ENCODE results near the gene HYI.

Gene HYI

DNA sequence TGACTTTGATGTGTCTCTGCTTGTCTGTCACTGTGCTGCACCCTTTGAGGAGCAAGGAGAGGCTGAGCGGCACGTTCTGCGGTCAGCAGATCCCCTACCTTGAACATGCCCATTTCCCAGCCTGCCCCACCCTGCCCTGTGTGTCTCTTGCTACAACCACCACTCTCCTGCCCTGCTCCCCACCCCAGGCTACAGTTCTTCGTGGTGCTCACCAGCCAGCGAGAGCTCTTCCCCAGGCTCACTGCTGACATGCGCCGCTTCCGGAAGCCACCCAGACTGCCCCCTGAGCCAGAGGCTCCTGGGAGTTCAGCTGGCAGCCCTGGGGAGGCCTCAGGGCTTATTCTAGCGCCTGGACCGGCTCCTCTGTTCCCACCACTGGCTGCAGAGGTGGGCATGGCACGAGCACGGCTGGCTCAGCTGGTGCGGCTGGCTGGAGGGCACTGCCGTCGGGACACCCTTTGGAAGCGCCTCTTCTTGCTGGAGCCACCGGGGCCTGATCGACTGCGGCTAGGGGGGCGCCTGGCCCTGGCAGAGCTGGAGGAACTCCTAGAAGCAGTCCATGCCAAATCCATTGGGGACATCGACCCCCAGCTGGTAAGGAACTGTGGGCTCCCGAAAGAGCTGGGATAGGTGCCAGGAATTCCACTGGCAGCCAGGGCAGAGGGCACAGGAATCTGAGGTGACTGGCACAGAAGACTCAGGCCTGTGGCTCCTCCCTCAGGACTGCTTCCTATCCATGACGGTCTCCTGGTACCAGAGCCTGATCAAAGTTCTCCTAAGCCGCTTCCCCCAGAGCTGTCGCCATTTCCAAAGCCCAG, 5.6 kb downstream of the HYI start:
- TF ChIP-seq CTCF (conservative IDR thresholded peaks at IDR 0.05; ENCODE audit: low read depth): no peak
- H3K27ac ChIP-seq: peak overlapping the region; percentile 98
- ChIA-PET POLR2A (ENCODE audit: low non-redundant PET) (no interaction called here), CTCF (interaction anchor here (0.6 to 0.9 kb wide), 3 partner anchors 9 to 1363 kb away, joined by 3 to 4 read pairs (median 4); no protein-coding TSS in a partner anchor)
- DNase-seq (ENCODE audit: low spot score): no peak

DNA sequence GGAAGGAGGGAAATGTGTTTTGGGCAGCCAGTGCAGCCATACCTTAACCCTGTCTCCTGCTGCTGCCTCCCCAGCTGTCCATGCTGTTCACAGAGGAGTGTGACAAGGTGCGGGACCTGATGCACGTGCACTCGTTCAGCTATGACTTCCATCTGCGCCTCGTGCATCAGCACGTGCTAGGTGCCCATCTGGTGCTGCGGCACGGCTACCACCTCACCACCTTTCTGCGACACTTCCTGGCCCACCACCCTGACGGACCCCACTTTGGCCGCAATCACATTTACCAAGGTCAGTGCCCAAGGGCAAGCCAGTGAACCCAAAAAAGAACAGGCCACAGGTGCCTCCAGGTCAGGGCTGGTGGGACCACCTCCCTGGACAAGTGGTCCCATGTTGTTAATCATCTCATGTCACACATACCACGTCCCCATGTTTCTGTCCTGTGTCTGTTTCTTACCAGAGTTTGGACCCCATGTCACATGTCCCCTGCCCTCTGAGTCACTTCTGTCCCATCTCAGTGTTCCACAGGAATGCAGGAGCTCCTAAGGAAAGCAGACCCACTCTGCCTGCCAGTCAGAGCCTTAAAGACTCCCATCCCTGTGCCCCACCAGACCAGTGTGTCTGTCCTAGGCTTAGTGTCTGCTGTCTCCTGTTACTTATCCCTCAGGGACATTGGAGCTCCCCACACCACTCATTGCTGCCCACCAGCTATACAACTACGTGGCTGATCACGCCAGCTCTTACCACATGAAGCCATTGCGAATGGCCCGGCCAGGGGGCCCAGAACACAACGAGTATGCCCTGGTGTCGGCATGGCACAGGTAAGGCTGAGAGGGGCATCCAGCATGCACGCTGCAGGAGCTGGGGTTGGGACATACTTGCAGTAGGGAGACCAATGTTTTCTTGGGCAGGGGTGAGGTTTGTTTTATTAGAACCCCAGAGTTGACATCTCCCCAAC, 6.6 kb downstream of the HYI start:
- no peak for TF ChIP-seq CTCF (conservative IDR thresholded peaks at IDR 0.05; ENCODE audit: low read depth)
- ChIA-PET POLR2A (ENCODE audit: low non-redundant PET) (interaction anchor here (0.6 kb wide), 1 partner anchor 432 kb away, joined by 3 read pairs; no protein-coding TSS in a partner anchor), CTCF (no interaction called here)
- no peak for DNase-seq (ENCODE audit: low spot score)
- H3K27ac ChIP-seq: peak overlapping the region; percentile 98

DNA sequence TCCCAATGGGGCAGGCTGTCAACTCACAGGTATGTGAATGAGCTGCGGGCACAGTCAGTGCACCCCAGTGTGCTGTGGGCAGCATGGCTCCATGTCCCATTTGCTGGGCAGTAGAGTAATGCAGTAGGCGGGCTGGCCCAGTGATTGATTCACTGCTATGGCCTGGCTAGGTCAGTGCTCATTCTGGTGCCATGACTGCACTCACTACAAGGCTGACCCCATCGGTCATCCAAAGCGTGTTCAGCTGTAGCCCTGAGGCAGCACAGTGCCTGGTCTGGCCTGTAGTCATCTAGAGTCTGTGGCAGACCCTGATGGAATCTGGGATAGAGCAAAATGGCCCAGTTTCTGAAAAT, 7.4 kb downstream of the HYI start:
- POLR2A ChIA-PET (ENCODE audit: low non-redundant PET): interaction anchor here (0.6 kb wide), 1 partner anchor 433 kb away, joined by 3 read pairs; no protein-coding TSS in a partner anchor
- CTCF ChIA-PET: no interaction called here
- no peak for DNase-seq (ENCODE audit: low spot score)
- H3K27ac ChIP-seq: peak overlapping the region; percentile 98
- no peak for TF ChIP-seq CTCF (conservative IDR thresholded peaks at IDR 0.05; ENCODE audit: low read depth)

GRCh38 chr1:43445606-43446387, 7.9 kb downstream of the HYI start:
- peak overlapping the region; percentile 98 for H3K27ac ChIP-seq
- no peak for DNase-seq (ENCODE audit: low spot score)
- TF ChIP-seq CTCF (conservative IDR thresholded peaks at IDR 0.05; ENCODE audit: low read depth): no peak
- ChIA-PET POLR2A (ENCODE audit: low non-redundant PET) (no interaction called here), CTCF (no interaction called here)

- POLR2A ChIA-PET (ENCODE audit: low non-redundant PET): no interaction called here
Observed at GRCh38 chr1:43444836-43445235, 8.9 kb downstream of the HYI start.

More at GRCh38 chr1:43444836-43445235, 8.9 kb downstream of the HYI start:
- no peak for TF ChIP-seq CTCF (conservative IDR thresholded peaks at IDR 0.05; ENCODE audit: low read depth)
- CTCF ChIA-PET: interaction anchor here (0.6 to 1.0 kb wide), 2 partner anchors 159 to 214 kb away, joined by 3 to 8 read pairs; partner anchors contain the start of gene C1orf210
- no peak for DNase-seq (ENCODE audit: low spot score)
- peak overlapping the region; percentile 98 for H3K27ac ChIP-seq

All from RWPE1 (cell line).